ENCODE data around the gene ZDHHC11. TPM values are rescaled to one million over a fixed set of nuclear protein-coding genes. Genes with fewer than 3 reads are reported as not detected.
"Not testable (repeated sequence)": the region's sequence is repeated elsewhere in the genome, so short reads cannot be mapped to it uniquely, and the experiment has no call there.

ZDHHC11 gene
- polyA plus RNA-seq, 1 donor (not counting 4 experiments of a cell fraction or from before 2014, with no cell fraction given): 0.33 TPM

GRCh38 chr5:854966-855743 lies 4.4 kb upstream of the ZDHHC11 start:
- Histone ChIP-seq H3K27me3 (ENCODE audit: control insufficient read depth, extremely low read depth, insufficient read depth, low read length) (peaks cover 30% of the 10 kb centered on the region), H2AFZ (ENCODE audit: control insufficient read depth, low read length) (no peak overlapping the region), H3K9me3 (ENCODE audit: control insufficient read depth, low read depth, low read length) (no peaks in the 10 kb centered on the region), H4K20me1 (ENCODE audit: control insufficient read depth, extremely low read depth, insufficient read depth, low read length) (no peaks in the 10 kb centered on the region), H3K9ac (ENCODE audit: control insufficient read depth, extremely low read depth, insufficient read depth, low read length) (no peak overlapping the region), H3K36me3 (ENCODE audit: control insufficient read depth in 2 of 2, extremely low read depth in 1 of 2, insufficient read depth in 2 of 2, low read length in 2 of 2) (peaks cover 0 to 3% of the 10 kb centered on the region in 2 experiments), H3K4me1 (ENCODE audit: control insufficient read depth, extremely low read depth, insufficient read depth, low read length) (no peaks in the 10 kb centered on the region), H3K4me3 (ENCODE audit: control insufficient read depth in 2 of 3, extremely low read depth in 1 of 3, insufficient read depth in 2 of 3, low read depth in 1 of 3, low read length in 3 of 3) (no peak overlapping the region), H3K4me2 (ENCODE audit: control insufficient read depth, extremely low read depth, insufficient read depth, low read depth, low read length) (no peak overlapping the region), H3K9me1 (ENCODE audit: control insufficient read depth, extremely low read depth, insufficient read depth, low read length) (no peaks in the 10 kb centered on the region), H3K79me2 (ENCODE audit: control insufficient read depth, insufficient read depth, low read length) (no peaks in the 10 kb centered on the region), H3K27ac (ENCODE audit: control insufficient read depth, insufficient read depth, low read length) (no peak overlapping the region)
- dilution Hi-C loops (cut with MboI; ENCODE audit: extremely low pct_ligation_motif_present, low sequenced_read_pairs): no loop called here
- TF ChIP-seq, protein P1, sequence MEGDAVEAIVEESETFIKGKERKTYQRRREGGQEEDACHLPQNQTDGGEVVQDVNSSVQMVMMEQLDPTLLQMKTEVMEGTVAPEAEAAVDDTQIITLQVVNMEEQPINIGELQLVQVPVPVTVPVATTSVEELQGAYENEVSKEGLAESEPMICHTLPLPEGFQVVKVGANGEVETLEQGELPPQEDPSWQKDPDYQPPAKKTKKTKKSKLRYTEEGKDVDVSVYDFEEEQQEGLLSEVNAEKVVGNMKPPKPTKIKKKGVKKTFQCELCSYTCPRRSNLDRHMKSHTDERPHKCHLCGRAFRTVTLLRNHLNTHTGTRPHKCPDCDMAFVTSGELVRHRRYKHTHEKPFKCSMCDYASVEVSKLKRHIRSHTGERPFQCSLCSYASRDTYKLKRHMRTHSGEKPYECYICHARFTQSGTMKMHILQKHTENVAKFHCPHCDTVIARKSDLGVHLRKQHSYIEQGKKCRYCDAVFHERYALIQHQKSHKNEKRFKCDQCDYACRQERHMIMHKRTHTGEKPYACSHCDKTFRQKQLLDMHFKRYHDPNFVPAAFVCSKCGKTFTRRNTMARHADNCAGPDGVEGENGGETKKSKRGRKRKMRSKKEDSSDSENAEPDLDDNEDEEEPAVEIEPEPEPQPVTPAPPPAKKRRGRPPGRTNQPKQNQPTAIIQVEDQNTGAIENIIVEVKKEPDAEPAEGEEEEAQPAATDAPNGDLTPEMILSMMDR (optimal IDR thresholded peaks at IDR 0.05 in 1 of 3, IDR thresholded peaks at IDR 0.05 in 1 of 3, conservative IDR thresholded peaks at IDR 0.05 in 1 of 3; ENCODE audit: extremely low read depth in 1 of 3, insufficient read depth in 2 of 3, low read length in 3 of 3): no peak
- no peak for TF ChIP-seq EZH2 (IDR thresholded peaks at IDR 0.05; ENCODE audit: low read length)
- FAIRE-seq (no peak), DNase-seq (ENCODE audit: low read depth, low spot score) (no peak)

DNA sequence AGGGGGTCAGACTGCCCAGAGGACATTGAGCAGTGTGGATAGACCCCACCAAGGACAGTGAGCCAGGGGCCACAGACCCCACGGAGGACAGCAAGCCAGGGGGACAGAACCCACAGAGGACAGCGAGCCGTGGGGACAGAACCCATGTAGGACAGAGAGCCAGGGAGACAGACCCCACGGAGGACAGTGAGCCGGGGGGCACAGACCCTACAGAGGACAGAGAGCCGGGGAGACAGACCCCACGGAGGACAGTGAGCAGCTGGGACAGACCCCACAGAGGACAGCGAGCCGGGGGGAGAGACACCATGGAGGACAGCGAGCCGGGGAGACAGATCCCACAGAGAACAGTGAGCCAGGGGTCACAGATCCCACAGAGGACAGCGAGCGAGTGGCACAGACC lies 3.4 kb upstream of the ZDHHC11 start:
- H3K27ac ChIP-seq (ENCODE audit: control insufficient read depth, insufficient read depth, low read length): no peak overlapping the region
- no peaks in the 10 kb centered on the region for H3K79me2 ChIP-seq (ENCODE audit: control insufficient read depth, insufficient read depth, low read length)
- peaks cover 39% of the 10 kb centered on the region for H3K27me3 ChIP-seq (ENCODE audit: control insufficient read depth, extremely low read depth, insufficient read depth, low read length)
- no peaks in the 10 kb centered on the region for H3K9me3 ChIP-seq (ENCODE audit: control insufficient read depth, low read depth, low read length)
- no peak overlapping the region for H2AFZ ChIP-seq (ENCODE audit: control insufficient read depth, low read length)
- H3K36me3 ChIP-seq (ENCODE audit: control insufficient read depth in 2 of 2, extremely low read depth in 1 of 2, insufficient read depth in 2 of 2, low read length in 2 of 2): no peaks in the 10 kb centered on the region
- H3K4me3 ChIP-seq (ENCODE audit: control insufficient read depth in 2 of 3, extremely low read depth in 1 of 3, insufficient read depth in 2 of 3, low read depth in 1 of 3, low read length in 3 of 3): no peak overlapping the region
- no peak for DNase-seq (ENCODE audit: low read depth, low spot score)
- no peak for FAIRE-seq
- no peak overlapping the region for H3K4me2 ChIP-seq (ENCODE audit: control insufficient read depth, extremely low read depth, insufficient read depth, low read depth, low read length)
- no peak overlapping the region for H3K9ac ChIP-seq (ENCODE audit: control insufficient read depth, extremely low read depth, insufficient read depth, low read length)
- H3K4me1 ChIP-seq (ENCODE audit: control insufficient read depth, extremely low read depth, insufficient read depth, low read length): no peaks in the 10 kb centered on the region
- dilution Hi-C loops (cut with MboI; ENCODE audit: extremely low pct_ligation_motif_present, low sequenced_read_pairs): no loop called here
- H4K20me1 ChIP-seq (ENCODE audit: control insufficient read depth, extremely low read depth, insufficient read depth, low read length): no peaks in the 10 kb centered on the region
- TF ChIP-seq, protein P1 (optimal IDR thresholded peaks at IDR 0.05 in 1 of 3, IDR thresholded peaks at IDR 0.05 in 1 of 3, conservative IDR thresholded peaks at IDR 0.05 in 1 of 3; ENCODE audit: extremely low read depth in 1 of 3, insufficient read depth in 2 of 3, low read length in 3 of 3): no peak
- no peak for TF ChIP-seq EZH2 (IDR thresholded peaks at IDR 0.05; ENCODE audit: low read length)
- no peaks in the 10 kb centered on the region for H3K9me1 ChIP-seq (ENCODE audit: control insufficient read depth, extremely low read depth, insufficient read depth, low read length)

DNA sequence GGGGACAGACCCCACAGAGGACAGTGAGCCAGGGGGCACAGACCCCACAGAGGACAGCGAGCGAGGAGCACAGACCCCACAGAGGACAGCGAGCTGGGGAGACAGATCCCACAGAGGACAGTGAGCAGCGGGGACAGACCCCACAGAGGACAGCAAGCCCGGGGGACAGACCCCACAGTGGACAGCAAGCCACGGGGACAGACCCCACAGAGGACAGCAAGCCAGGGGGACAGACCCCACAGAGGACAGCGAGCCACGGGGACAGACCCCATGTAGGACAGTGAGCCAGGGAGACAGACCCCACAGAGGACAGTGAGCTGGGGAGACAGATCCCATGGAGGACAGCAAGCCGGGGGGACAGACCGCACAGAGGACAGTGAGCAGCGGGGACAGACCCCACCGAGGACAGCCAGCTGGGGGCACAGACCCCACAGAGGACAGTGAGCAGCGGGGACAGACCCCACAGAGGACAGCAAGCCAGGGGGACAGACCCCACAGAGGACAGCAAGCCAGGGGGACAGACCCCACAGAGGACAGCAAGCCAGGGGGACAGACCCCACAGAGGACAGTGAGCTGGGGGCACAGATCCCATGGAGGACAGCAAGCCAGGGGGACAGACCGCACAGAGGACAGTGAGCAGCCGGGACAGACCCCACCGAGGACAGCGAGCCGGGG lies 2.8 kb upstream of the ZDHHC11 start:
- DNase-seq (ENCODE audit: low read depth, low spot score); H3K9me3 ChIP-seq (ENCODE audit: control insufficient read depth, low read depth, low read length); H3K4me3 ChIP-seq (ENCODE audit: control insufficient read depth in 2 of 3, extremely low read depth in 1 of 3, insufficient read depth in 2 of 3, low read depth in 1 of 3, low read length in 3 of 3); H4K20me1 ChIP-seq (ENCODE audit: control insufficient read depth, extremely low read depth, insufficient read depth, low read length); FAIRE-seq; H3K4me2 ChIP-seq (ENCODE audit: control insufficient read depth, extremely low read depth, insufficient read depth, low read depth, low read length); H2AFZ ChIP-seq (ENCODE audit: control insufficient read depth, low read length); H3K4me1 ChIP-seq (ENCODE audit: control insufficient read depth, extremely low read depth, insufficient read depth, low read length); H3K9ac ChIP-seq (ENCODE audit: control insufficient read depth, extremely low read depth, insufficient read depth, low read length); H3K9me1 ChIP-seq (ENCODE audit: control insufficient read depth, extremely low read depth, insufficient read depth, low read length); H3K79me2 ChIP-seq (ENCODE audit: control insufficient read depth, insufficient read depth, low read length); H3K36me3 ChIP-seq (ENCODE audit: control insufficient read depth in 2 of 2, extremely low read depth in 1 of 2, insufficient read depth in 2 of 2, low read length in 2 of 2); dilution Hi-C loops (cut with MboI; ENCODE audit: extremely low pct_ligation_motif_present, low sequenced_read_pairs); H3K27ac ChIP-seq (ENCODE audit: control insufficient read depth, insufficient read depth, low read length): not testable (repeated sequence)
- H3K27me3 ChIP-seq (ENCODE audit: control insufficient read depth, extremely low read depth, insufficient read depth, low read length): peaks cover 41% of the 10 kb centered on the region

Data from keratinocyte (primary cell).